Measurements from ENCODE around the gene IFNAR1.
A peak's percentile ranks its signal among the peaks of the same experiment; 100 is the strongest.

IFNAR1 gene

GRCh38 chr21:33402001-33402979 is 77.5 kb downstream of the IFNAR1 start:
- peak; percentile 50 for DNase-seq (ENCODE audit: low read depth)

- DNase-seq (ENCODE audit: low read depth) = no peak
Measured at GRCh38 chr21:33403128-33403785, 78.5 kb downstream of the IFNAR1 start, which contains the start of gene IFNGR2. Gene IFNGR2, plus strand, starts transcription at chr21:33403413. Its CDS starts 131 bp downstream, at chr21:33403544.

- no peak for DNase-seq (ENCODE audit: low read depth)
Measured at GRCh38 chr21:33403786-33404585, 79.2 kb downstream of the IFNAR1 start.

- no peak for DNase-seq (ENCODE audit: low read depth)
Measured at GRCh38 chr21:33406493-33406892, 81.7 kb downstream of the IFNAR1 start.

Data from HS-27A (cell line).